ENCODE data around the gene GALNT17. TPM values are rescaled to one million over a fixed set of nuclear protein-coding genes. Genes with fewer than 3 reads are reported as not detected.
"Not testable (repeated sequence)": the region's sequence is repeated elsewhere in the genome, so short reads cannot be mapped to it uniquely, and the experiment has no call there.

The GALNT17 gene
- total and polyA plus RNA-seq, 4 donors = 1.3 to 22.4 (median 4.0) TPM

DNA sequence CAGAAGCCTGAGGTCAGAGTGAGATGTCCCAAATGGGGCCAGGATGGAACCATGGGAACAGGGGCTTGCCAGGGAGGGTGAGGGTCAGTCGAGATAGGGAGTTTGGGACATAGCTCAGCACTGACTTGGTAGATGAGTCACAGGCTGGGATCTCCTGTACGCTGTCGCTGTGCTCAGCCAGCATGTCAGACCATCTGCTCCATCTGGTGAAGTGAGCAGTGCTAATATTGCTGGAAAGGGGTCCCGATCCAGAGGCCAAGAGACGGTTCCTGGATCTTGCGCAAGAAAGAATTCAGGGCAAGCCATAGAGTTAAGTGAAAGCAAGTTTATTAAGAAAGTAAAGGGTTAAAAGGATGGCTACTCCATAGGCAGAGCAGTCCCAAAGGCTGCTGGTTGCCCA is 505.6 kb downstream of the GALNT17 start:
- no peak for DNase-seq
- no peaks in the 10 kb centered on the region for H3K4me1 ChIP-seq (ENCODE audit: control insufficient read depth in 1 of 2, insufficient read depth in 2 of 2, low read length in 2 of 2)
- H3K9me3 ChIP-seq (ENCODE audit: control insufficient read depth, low read length) = no peaks in the 10 kb centered on the region
- 82 to 85% methylated on average over 6 of the region's 6 CpGs for WGBS, 2 donors
- H3K27me3 ChIP-seq (ENCODE audit: control insufficient read depth in 1 of 2, insufficient read depth in 2 of 2, low read length in 1 of 2) = no peaks in the 10 kb centered on the region
- no peaks in the 10 kb centered on the region for H3K36me3 ChIP-seq (ENCODE audit: control insufficient read depth in 1 of 2, insufficient read depth in 2 of 2, low read length in 1 of 2)
- peak; percentile 23 for ATAC-seq (ENCODE audit: low FRiP score)
- no peak overlapping the region for H3K27ac ChIP-seq (ENCODE audit: low read depth in 1 of 2, low read length in 2 of 2)
- H3K4me3 ChIP-seq (ENCODE audit: low read length in 2 of 2) = no peak overlapping the region
- intact Hi-C loops (cut with DNase I) = no loop called here

DNA sequence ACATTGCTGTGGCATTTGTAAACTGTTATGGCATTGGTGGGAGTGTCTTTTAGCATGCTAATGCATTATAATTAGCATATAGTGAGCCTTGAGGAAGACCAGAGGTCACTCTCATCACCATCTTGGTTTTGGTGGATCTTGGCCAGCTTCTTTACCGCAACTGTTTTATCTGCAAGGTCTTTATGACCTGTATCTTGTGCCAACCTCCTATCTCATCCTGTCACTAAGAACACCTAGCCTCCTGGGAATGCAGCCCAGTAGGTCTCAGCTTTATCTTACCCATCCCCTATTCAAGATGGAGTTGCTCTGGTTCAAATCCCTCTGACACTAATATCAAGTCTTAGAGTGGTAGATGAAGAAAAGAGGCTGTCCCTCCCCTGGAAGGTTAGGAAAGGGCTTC is 506.2 kb downstream of the GALNT17 start:
- ATAC-seq (ENCODE audit: low FRiP score) = no peak
- Histone ChIP-seq H3K9me3 (ENCODE audit: control insufficient read depth, low read length) (no peaks in the 10 kb centered on the region), H3K4me1 (ENCODE audit: control insufficient read depth in 1 of 2, insufficient read depth in 2 of 2, low read length in 2 of 2) (no peaks in the 10 kb centered on the region), H3K27ac (ENCODE audit: low read depth in 1 of 2, low read length in 2 of 2) (no peak overlapping the region), H3K36me3 (ENCODE audit: control insufficient read depth in 1 of 2, insufficient read depth in 2 of 2, low read length in 1 of 2) (no peaks in the 10 kb centered on the region), H3K4me3 (ENCODE audit: low read length in 2 of 2) (no peak overlapping the region), H3K27me3 (ENCODE audit: control insufficient read depth in 1 of 2, insufficient read depth in 2 of 2, low read length in 1 of 2) (no peaks in the 10 kb centered on the region)
- DNase-seq = no peak
- intact Hi-C loops (cut with DNase I) = no loop called here
- WGBS, 2 donors = 95 to 100% methylated on average over 1 of the region's 1 CpG

DNA sequence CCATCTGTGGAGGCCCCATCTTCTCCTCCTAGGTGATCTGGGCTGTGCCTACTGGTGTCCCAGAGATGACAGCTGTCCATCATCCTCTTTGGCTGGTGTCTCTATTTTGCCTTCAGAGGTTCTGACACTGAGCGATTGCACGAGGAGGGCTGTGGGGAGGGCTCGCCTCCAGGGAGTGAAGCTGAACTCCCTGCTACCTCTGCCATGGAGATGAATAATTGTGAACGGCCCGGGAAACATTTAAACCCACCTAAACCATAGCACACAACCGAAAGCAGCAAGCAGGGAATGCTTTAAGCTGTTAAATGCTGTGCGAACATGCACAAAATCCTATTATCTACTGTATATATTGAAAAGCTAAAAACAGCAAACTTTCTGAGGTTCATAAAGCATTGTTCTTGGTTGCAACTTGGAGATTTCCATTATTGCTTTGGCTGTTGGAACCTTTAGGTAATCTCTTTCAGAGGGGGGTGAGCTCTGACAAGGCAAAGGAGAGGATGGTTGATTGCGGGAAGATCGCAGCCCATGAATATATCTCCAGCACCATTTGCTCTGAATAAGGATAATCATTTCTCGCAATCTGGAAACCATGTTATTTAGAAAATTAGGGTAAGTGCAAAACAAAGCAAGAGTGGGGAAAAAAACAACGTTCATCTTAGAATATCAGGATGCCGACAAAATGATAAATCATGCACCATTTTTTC is 507.6 kb downstream of the GALNT17 start:
- H3K36me3 ChIP-seq (ENCODE audit: control insufficient read depth in 1 of 2, insufficient read depth in 2 of 2, low read length in 1 of 2) = no peaks in the 10 kb centered on the region
- no peaks in the 10 kb centered on the region for H3K27me3 ChIP-seq (ENCODE audit: control insufficient read depth in 1 of 2, insufficient read depth in 2 of 2, low read length in 1 of 2)
- H3K4me1 ChIP-seq (ENCODE audit: control insufficient read depth in 1 of 2, insufficient read depth in 2 of 2, low read length in 2 of 2) = no peaks in the 10 kb centered on the region
- H3K4me3 ChIP-seq (ENCODE audit: low read length in 2 of 2) = no peak overlapping the region
- DNase-seq (no peak), ATAC-seq (ENCODE audit: low FRiP score) (no peak)
- H3K27ac ChIP-seq (ENCODE audit: low read depth in 1 of 2, low read length in 2 of 2) = no peak overlapping the region
- no peaks in the 10 kb centered on the region for H3K9me3 ChIP-seq (ENCODE audit: control insufficient read depth, low read length)
- WGBS, 2 donors = 77 to 81% methylated on average over 12 of the region's 12 CpGs
- intact Hi-C loops (cut with DNase I) = no loop called here

DNA sequence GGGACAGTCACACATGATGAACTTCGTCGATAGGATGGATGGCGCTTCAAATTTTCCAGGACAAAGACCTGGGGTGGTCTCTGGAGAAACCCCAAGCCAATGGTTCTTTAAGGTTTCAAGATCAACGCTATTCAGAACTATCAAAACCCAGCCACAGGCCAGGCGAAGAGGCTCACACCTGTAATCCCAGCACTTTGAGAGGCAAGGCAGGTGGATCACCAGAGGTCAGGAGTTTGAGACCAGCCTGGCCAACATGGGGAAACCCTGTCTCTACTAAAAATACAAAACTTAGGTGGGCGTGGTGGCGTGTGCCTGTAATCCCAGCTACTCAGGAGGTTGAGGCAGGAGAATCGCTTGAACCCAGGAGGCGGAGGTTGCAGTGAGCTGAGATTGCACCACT is 511.1 kb downstream of the GALNT17 start:
- ATAC-seq (ENCODE audit: low FRiP score); H3K27ac ChIP-seq (ENCODE audit: low read depth in 1 of 2, low read length in 2 of 2); H3K27me3 ChIP-seq (ENCODE audit: control insufficient read depth in 1 of 2, insufficient read depth in 2 of 2, low read length in 1 of 2); H3K4me3 ChIP-seq (ENCODE audit: low read length in 2 of 2); H3K36me3 ChIP-seq (ENCODE audit: control insufficient read depth in 1 of 2, insufficient read depth in 2 of 2, low read length in 1 of 2); DNase-seq; intact Hi-C loops (cut with DNase I); H3K9me3 ChIP-seq (ENCODE audit: control insufficient read depth, low read length); H3K4me1 ChIP-seq (ENCODE audit: control insufficient read depth in 1 of 2, insufficient read depth in 2 of 2, low read length in 2 of 2): not testable (repeated sequence)
- WGBS, 2 donors = 91 to 97% methylated on average over 9 of the region's 9 CpGs

DNA sequence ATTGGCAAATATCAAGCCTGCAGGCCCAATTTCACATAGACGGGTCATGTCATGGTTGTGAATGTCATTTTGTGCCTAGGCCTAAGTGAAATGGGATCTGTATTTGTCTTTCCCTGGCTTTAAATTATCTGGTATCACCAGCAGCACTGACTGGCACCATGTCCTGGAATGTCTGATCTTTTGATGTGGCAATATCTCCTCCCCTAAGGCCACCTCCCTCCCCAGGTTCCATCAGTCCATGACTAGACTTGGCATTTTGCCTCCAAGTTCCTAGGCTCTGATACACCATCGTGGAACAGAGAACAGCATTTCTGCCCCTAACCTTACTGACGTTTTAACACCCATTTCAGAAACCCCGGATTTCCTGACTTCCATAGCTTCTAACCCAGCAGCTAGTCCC is 513.9 kb downstream of the GALNT17 start:
- ATAC-seq (ENCODE audit: low FRiP score) (no peak), DNase-seq (no peak)
- intact Hi-C loops (cut with DNase I) = no loop called here
- Histone ChIP-seq H3K36me3 (ENCODE audit: control insufficient read depth in 1 of 2, insufficient read depth in 2 of 2, low read length in 1 of 2) (no peaks in the 10 kb centered on the region), H3K27ac (ENCODE audit: low read depth in 1 of 2, low read length in 2 of 2) (no peak overlapping the region), H3K27me3 (ENCODE audit: control insufficient read depth in 1 of 2, insufficient read depth in 2 of 2, low read length in 1 of 2) (no peaks in the 10 kb centered on the region), H3K4me3 (ENCODE audit: low read length in 2 of 2) (no peak overlapping the region), H3K9me3 (ENCODE audit: control insufficient read depth, low read length) (peaks cover 9% of the 10 kb centered on the region), H3K4me1 (ENCODE audit: control insufficient read depth in 1 of 2, insufficient read depth in 2 of 2, low read length in 2 of 2) (no peaks in the 10 kb centered on the region)
- 80 to 86% methylated on average over 4 of the region's 4 CpGs for WGBS, 2 donors

DNA sequence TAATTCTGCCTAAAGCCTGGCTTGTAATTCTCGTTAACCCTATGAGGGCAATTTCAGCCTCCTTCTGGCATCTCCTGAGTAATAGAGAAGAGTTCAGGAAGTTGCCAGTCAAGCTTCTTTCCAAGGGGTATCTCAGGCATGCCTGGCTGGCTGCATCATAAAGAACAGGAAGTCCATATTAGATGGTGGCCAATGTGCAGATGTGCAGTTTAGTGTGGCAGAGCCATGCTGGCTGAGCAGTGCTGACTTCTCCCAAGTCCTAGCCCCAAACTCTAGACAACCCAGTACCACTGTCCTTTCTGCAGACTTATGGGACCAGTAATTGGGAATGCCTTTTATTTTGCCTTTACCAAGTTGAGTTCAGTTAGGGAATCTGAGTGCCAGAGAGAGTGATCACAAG is 517.9 kb downstream of the GALNT17 start:
- 76 to 95% methylated on average over 1 of the region's 1 CpG for WGBS, 2 donors
- H3K27ac ChIP-seq (ENCODE audit: low read depth in 1 of 2, low read length in 2 of 2) = no peak overlapping the region
- H3K27me3 ChIP-seq (ENCODE audit: control insufficient read depth in 1 of 2, insufficient read depth in 2 of 2, low read length in 1 of 2) = no peaks in the 10 kb centered on the region
- ATAC-seq (ENCODE audit: low FRiP score) (no peak), DNase-seq (no peak)
- H3K36me3 ChIP-seq (ENCODE audit: control insufficient read depth in 1 of 2, insufficient read depth in 2 of 2, low read length in 1 of 2) = no peaks in the 10 kb centered on the region
- H3K4me1 ChIP-seq (ENCODE audit: control insufficient read depth in 1 of 2, insufficient read depth in 2 of 2, low read length in 2 of 2) = no peaks in the 10 kb centered on the region
- H3K4me3 ChIP-seq (ENCODE audit: low read length in 2 of 2) = no peak overlapping the region
- intact Hi-C loops (cut with DNase I) = no loop called here
- peaks cover 9% of the 10 kb centered on the region for H3K9me3 ChIP-seq (ENCODE audit: control insufficient read depth, low read length)

DNA sequence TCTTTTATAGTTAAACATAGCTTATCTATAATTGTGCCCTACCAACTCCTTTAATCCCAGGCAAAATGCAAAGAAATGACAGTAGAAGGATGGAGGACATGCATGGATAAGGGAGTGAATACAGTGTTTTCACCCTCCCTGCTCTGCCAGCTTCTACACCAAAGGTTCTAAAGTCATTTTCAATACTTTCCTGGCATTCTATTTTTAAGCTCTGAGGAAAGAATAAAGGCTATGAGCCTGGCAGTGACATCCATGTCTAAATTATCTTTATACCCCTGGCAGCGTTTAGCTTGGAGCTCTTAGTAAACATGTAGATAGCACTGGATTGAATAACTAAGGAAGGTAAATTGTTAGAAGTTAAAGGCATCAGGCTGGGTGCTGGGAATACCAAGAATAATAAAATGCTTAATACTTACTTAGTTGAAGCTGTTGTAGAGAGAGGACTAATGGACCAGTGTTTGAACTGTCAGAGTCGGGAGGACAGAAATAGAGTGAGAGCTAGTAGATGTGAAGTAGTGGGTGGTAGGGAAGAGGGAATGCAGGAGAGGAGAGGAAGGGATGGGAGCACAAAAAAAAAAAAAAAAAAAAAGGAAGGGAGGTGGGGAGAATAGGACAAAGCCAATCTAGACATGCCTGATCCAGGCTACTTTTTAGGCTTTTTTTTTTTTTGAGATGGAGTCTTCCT is 518.9 kb downstream of the GALNT17 start:
- no peak for ATAC-seq (ENCODE audit: low FRiP score)
- Histone ChIP-seq H3K27ac (ENCODE audit: low read depth in 1 of 2, low read length in 2 of 2) (no peak overlapping the region), H3K36me3 (ENCODE audit: control insufficient read depth in 1 of 2, insufficient read depth in 2 of 2, low read length in 1 of 2) (no peaks in the 10 kb centered on the region), H3K27me3 (ENCODE audit: control insufficient read depth in 1 of 2, insufficient read depth in 2 of 2, low read length in 1 of 2) (no peaks in the 10 kb centered on the region), H3K4me3 (ENCODE audit: low read length in 2 of 2) (no peak overlapping the region), H3K9me3 (ENCODE audit: control insufficient read depth, low read length) (peaks cover 9% of the 10 kb centered on the region), H3K4me1 (ENCODE audit: control insufficient read depth in 1 of 2, insufficient read depth in 2 of 2, low read length in 2 of 2) (no peaks in the 10 kb centered on the region)
- no peak for DNase-seq
- intact Hi-C loops (cut with DNase I) = no loop called here
- WGBS, 2 donors = 32 to 36% methylated on average over 2 of the region's 2 CpGs

DNA sequence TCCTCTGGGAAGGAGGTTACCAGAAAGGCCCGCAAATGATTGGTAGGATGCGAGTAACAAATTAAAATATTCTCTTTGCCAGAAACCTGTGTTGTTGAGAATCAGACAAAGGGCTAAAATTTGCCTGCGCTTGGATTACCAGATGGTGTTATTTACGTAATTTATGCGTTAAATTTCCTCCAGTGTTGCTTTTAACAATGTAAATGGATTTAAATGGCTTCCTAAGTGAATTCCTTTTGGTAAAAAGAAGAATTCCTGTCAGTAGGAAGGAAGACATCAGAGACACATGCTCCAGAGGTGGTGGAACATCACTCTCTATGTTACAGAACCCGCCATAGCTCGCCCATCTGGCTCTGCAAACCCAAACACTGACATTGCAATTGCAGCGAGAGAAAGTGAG is 520.6 kb downstream of the GALNT17 start:
- peaks cover 9% of the 10 kb centered on the region for H3K9me3 ChIP-seq (ENCODE audit: control insufficient read depth, low read length)
- no peak overlapping the region for H3K27ac ChIP-seq (ENCODE audit: low read depth in 1 of 2, low read length in 2 of 2)
- DNase-seq (no peak), ATAC-seq (ENCODE audit: low FRiP score) (no peak)
- intact Hi-C loops (cut with DNase I) = no loop called here
- H3K36me3 ChIP-seq (ENCODE audit: control insufficient read depth in 1 of 2, insufficient read depth in 2 of 2, low read length in 1 of 2) = no peaks in the 10 kb centered on the region
- 87 to 90% methylated on average over 8 of the region's 8 CpGs for WGBS, 2 donors
- no peaks in the 10 kb centered on the region for H3K4me1 ChIP-seq (ENCODE audit: control insufficient read depth in 1 of 2, insufficient read depth in 2 of 2, low read length in 2 of 2)
- no peak overlapping the region for H3K4me3 ChIP-seq (ENCODE audit: low read length in 2 of 2)
- no peaks in the 10 kb centered on the region for H3K27me3 ChIP-seq (ENCODE audit: control insufficient read depth in 1 of 2, insufficient read depth in 2 of 2, low read length in 1 of 2)

DNA sequence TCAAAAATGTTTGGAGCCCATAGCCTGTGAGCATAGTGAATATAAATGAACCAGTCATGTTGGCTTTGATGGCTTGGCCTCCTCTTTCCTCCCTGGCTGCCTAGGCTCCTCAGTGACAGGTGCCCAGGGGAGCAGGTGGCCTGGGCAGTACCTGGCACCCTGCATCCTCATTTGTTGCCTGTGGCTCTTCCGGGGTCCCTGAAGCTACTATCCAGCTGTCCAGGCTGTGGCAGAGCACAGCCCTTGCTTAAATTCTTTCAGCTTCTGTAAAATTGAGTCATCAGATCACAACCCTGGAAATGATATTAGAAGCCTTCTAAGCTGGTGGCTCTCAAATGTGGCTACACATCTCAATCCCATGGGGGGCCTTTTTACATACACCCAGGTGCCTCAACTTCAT is 525.4 kb downstream of the GALNT17 start:
- no peaks in the 10 kb centered on the region for H3K4me1 ChIP-seq (ENCODE audit: control insufficient read depth in 1 of 2, insufficient read depth in 2 of 2, low read length in 2 of 2)
- 84 to 93% methylated on average over 1 of the region's 1 CpG for WGBS, 2 donors
- ATAC-seq (ENCODE audit: low FRiP score) (no peak), DNase-seq (no peak)
- H3K9me3 ChIP-seq (ENCODE audit: control insufficient read depth, low read length) = peaks cover 1% of the 10 kb centered on the region
- H3K4me3 ChIP-seq (ENCODE audit: low read length in 2 of 2) = no peak overlapping the region
- intact Hi-C loops (cut with DNase I) = no loop called here
- H3K27ac ChIP-seq (ENCODE audit: low read depth in 1 of 2, low read length in 2 of 2) = no peak overlapping the region
- no peaks in the 10 kb centered on the region for H3K36me3 ChIP-seq (ENCODE audit: control insufficient read depth in 1 of 2, insufficient read depth in 2 of 2, low read length in 1 of 2)
- no peaks in the 10 kb centered on the region for H3K27me3 ChIP-seq (ENCODE audit: control insufficient read depth in 1 of 2, insufficient read depth in 2 of 2, low read length in 1 of 2)
